Ovary (tissue), 9 donors: ENCODE results near the gene CDKAL1. TPM values are rescaled to one million over a fixed set of nuclear protein-coding genes. Genes with fewer than 3 reads are reported as not detected.
"Not testable (repeated sequence)": the region's sequence is repeated elsewhere in the genome, so short reads cannot be mapped to it uniquely, and the experiment has no call there.

Experiments used
- DNase-seq, 5 donors: peaks; one replicate each; pipeline ENCODE4 v3.0.0-alpha.2; 2019 to 2020
- H3K27ac ChIP-seq, 2 donors: fragments of 200-600 bp; one replicate each; pipeline versions ENCODE4 v1.5.1 to v1.8.0; 2019 to 2022
- H3K27me3 ChIP-seq: fragments of 200-600 bp; one replicate; pipeline ENCODE4 v1.8.0; 2022
- H3K36me3 ChIP-seq: fragments of 200-600 bp; sonication (generic); one replicate; pipeline ENCODE4 v1.5.1; 2019
- H3K4me1 ChIP-seq: one replicate; pipeline ENCODE4 v1.8.1; 2013; ENCODE audit warnings: mild to moderate bottlenecking, moderate library complexity; ENCODE audit not compliant: insufficient read depth
- H3K4me3 ChIP-seq: fragments of 200-600 bp; sonication (generic); one replicate; pipeline ENCODE4 v1.5.1; 2017
- H3K9me3 ChIP-seq, 2 donors: fragments of 200-600 bp in 1 of 2; sonication (generic) in 1 of 2; one replicate each; pipeline versions ENCODE4 v1.5.1 to v1.8.1; 2013 to 2019; ENCODE audit warnings: mild to moderate bottlenecking in 1 of 2, moderate library complexity in 1 of 2
- CTCF ChIP-seq, 3 donors: fragments of 450-650 bp in 2 of 3; fragments of 200-600 bp in 1 of 3; IDR thresholded peaks; one replicate each; pipeline versions ENCODE4 v1.5.1 to v1.8.0; 2016 to 2022; ENCODE audit warnings: antibody characterized with exemption in 3 of 3, mild to moderate bottlenecking in 1 of 3
- EP300 ChIP-seq: sonication (generic); formaldehyde crosslinking; IDR thresholded peaks from one replicate; pipeline ENCODE4 v1.6.1; 2017; ENCODE audit warnings: antibody characterized with exemption
- POLR2A ChIP-seq: fragments of 450-650 bp; IDR thresholded peaks from one replicate; pipeline ENCODE4 v1.6.1; 2017; ENCODE audit warnings: antibody characterized with exemption, mild to moderate bottlenecking, moderate library complexity
- WGBS, 3 donors: extraction: QIAGEN DNeasy Blood & Tissue Kit in 1 of 3; methylation state at CpG; one replicate each; pipeline versions ENCODE4 v1.1.5 to v1.1.7; 2013 to 2017; 5-methylcytosine and 5-hydroxymethylcytosine counted together
- intact Hi-C, 4 donors: fragments of 100-400 bp; cut with DNase I; formaldehyde crosslinking; loops; one replicate each; pipeline versions ENCODE4 v1.11.0 to v1.15.1; 2022 to 2023
- polyA plus RNA-seq, 2 donors: library from polyadenylated mRNA; stranded (reverse); fragments of 200-250 nt in 1 of 2; fragments of 350-450 nt in 1 of 2; fragmentation: Illumina TruSeq in 1 of 2; extraction: RNeasy Lipid Tissue Mini Kit (QIAGEN cat#74804) in 1 of 2; gene quantifications; one replicate each; pipeline ENCODE4 v1.2.3, GENCODE V29; 2013 to 2014
- total RNA-seq, 7 donors: library from RNA; depleted of rRNA in 2 of 7; stranded (reverse); fragments of >200 nt in 2 of 7; fragmentation: NEBNext Ultra II Directional in 3 of 7; extraction: Animal tissue kit (Norgen Biotek cat#: 25700) in 3 of 7; gene quantifications; one replicate each; pipeline versions ENCODE4 v1.1.0 to v1.2.4, GENCODE V29; 2016 to 2023
- donor health status: DM: no; HTN: no; CAD: no; lungs with moderate emphysema.
- donor health status: DM: no; HTN: no; CAD: no.
- donor health status: Bipolar disorder and iron deficiency.
- donor health status: DM: yes; HTN: yes; CAD: no.
- donor health status: DM: no; HTN: no; CAD: no.
- donor health status: DM: yes; HTN: yes; CAD: no.

Gene CDKAL1
- total and polyA plus RNA-seq, 9 donors, result 6.8 to 21.3 (median 18.9) TPM

DNA sequence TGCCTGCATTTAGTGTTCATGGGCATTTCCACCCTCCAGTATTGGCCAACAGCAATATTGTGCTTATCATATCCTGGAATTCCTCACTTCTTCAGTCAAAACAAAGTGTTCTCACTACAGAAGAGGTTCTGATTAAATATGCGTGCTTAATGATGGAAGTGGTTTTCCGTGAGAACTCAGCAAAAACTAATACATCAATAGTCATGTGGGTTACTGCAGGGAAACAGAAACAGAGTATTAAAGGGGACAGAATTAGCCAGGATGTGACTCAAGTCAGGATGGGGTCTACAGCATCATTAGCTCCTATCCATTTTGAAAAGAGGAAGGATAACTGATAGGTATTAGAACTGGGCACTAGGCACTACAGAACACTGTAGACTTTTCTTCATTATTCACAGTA, 384.6 kb downstream of the CDKAL1 start:
- no peak for DNase-seq
- no peak for TF ChIP-seq EP300
- no peak for TF ChIP-seq CTCF (IDR thresholded peaks at IDR 0.05)
- no peak for TF ChIP-seq POLR2A
- H3K9me3 ChIP-seq, result no peaks in the 10 kb centered on the region
- peaks cover 4% of the 10 kb centered on the region for H3K4me1 ChIP-seq
- no peaks in the 10 kb centered on the region for H3K36me3 ChIP-seq
- H3K27me3 ChIP-seq, result no peaks in the 10 kb centered on the region
- WGBS, 3 donors, result 11 to 32% (median 14%) methylated on average over 2 of the region's 2 CpGs
- no peak overlapping the region for H3K27ac ChIP-seq
- H3K4me3 ChIP-seq, result no peak overlapping the region
- intact Hi-C loops, result no loop called here

GRCh38 chr6:20919677-20920385, 385.6 kb downstream of the CDKAL1 start:
- H3K4me1 ChIP-seq, result peaks cover 4% of the 10 kb centered on the region
- no peaks in the 10 kb centered on the region for H3K27me3 ChIP-seq
- no peak for DNase-seq
- H3K36me3 ChIP-seq, result no peaks in the 10 kb centered on the region
- WGBS, 3 donors, result 88 to 96% (median 95%) methylated on average over 4 of the region's 4 CpGs
- no peak overlapping the region for H3K27ac ChIP-seq
- no peaks in the 10 kb centered on the region for H3K9me3 ChIP-seq
- no peak for TF ChIP-seq POLR2A
- TF ChIP-seq CTCF (IDR thresholded peaks at IDR 0.05), result no peak
- TF ChIP-seq EP300, result no peak
- intact Hi-C loops, result no loop called here
- H3K4me3 ChIP-seq, result no peak overlapping the region

DNA sequence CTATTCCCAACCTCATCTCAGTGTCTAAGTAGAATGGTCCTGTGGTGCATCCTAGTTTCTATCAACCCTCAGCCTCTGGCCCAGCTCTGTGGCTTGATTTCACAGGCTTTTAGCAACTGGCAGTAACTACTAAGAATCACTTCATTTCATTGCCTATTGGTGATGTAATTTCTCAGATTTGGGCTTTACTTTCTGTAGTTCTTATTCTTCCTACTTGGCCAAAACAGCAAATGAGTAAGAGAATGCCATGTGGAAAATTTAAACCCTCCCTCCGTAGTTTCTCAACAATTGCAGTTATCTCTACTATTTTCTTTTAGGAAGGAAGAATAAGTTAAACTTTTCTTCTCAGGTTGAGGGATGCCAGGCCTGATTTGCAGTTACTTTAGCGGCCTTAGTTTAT, 387.3 kb downstream of the CDKAL1 start:
- H3K4me3 ChIP-seq, result no peak overlapping the region
- no peak for TF ChIP-seq CTCF (IDR thresholded peaks at IDR 0.05)
- TF ChIP-seq EP300, result no peak
- TF ChIP-seq POLR2A, result no peak
- H3K36me3 ChIP-seq, result no peaks in the 10 kb centered on the region
- peak overlapping the region in 1 of 2 donors; percentile 8 for H3K27ac ChIP-seq
- H3K4me1 ChIP-seq, result peaks cover 4% of the 10 kb centered on the region
- WGBS, 3 donors, result 16 to 20% (median 17%) methylated on average over 2 of the region's 2 CpGs
- DNase-seq, result no peak
- no peaks in the 10 kb centered on the region for H3K9me3 ChIP-seq
- intact Hi-C loops, result no loop called here
- H3K27me3 ChIP-seq, result no peaks in the 10 kb centered on the region

GRCh38 chr6:20922743-20923142, 388.5 kb downstream of the CDKAL1 start:
- Histone ChIP-seq H3K4me1 (peaks cover 4% of the 10 kb centered on the region), H3K9me3 (no peaks in the 10 kb centered on the region), H3K4me3 (no peak overlapping the region), H3K27ac (no peak overlapping the region), H3K36me3 (no peaks in the 10 kb centered on the region), H3K27me3 (no peaks in the 10 kb centered on the region)
- DNase-seq, result no peak
- intact Hi-C loops, result no loop called here
- TF ChIP-seq EP300 (no peak), POLR2A (no peak), CTCF (IDR thresholded peaks at IDR 0.05) (no peak)

GRCh38 chr6:20924094-20924493, 389.8 kb downstream of the CDKAL1 start:
- H3K4me3 ChIP-seq, DNase-seq, H3K4me1 ChIP-seq, intact Hi-C loops, H3K36me3 ChIP-seq, H3K27ac ChIP-seq, H3K9me3 ChIP-seq, H3K27me3 ChIP-seq: not testable (repeated sequence)
- 88 to 96% (median 92%) methylated on average over 3 of the region's 3 CpGs for WGBS, 3 donors
